Measurements from ENCODE around the gene MMP10. TPM values are rescaled to one million over a fixed set of nuclear protein-coding genes. Genes with fewer than 3 reads are reported as not detected.
A peak's percentile ranks its signal among the peaks of the same experiment; 100 is the strongest.

The MMP10 gene
- total RNA-seq (2013) = not detected
- polyA plus RNA-seq (not detected), polyA minus RNA-seq (not detected in 2 replicates), total RNA-seq (0 to 42.2 (median 0.43) reads per million in 11 experiments)

GRCh38 chr11:102780491-102780918 is at the start of gene MMP10:
Gene MMP10 (minus strand): TSS chr11:102780628. CDS start chr11:102780591, 37 bp downstream.
- no peaks in the 10 kb centered on the region for H3K4me1 Mint-ChIP-seq
- no peak within 1 kb of the TSS for H3K4me2 ChIP-seq (replicated peaks; ENCODE audit: extremely low read depth, low read length, poor library complexity, severe bottlenecking)
- no peak within 1 kb of the TSS for H2AFZ ChIP-seq (ENCODE audit: insufficient read depth, low read depth, low read length, poor library complexity, severe bottlenecking)

GRCh38 chr11:102829316-102830000 is 49.0 kb upstream of the MMP10 start:
- WGBS (ENCODE audit: insufficient coverage) = 70% methylated on average over 4 of the region's 6 CpGs
- Mint-ChIP-seq H3K27ac (no peak overlapping the region), H3K4me1 (peaks cover 3% of the 10 kb centered on the region), H3K36me3 (no peaks in the 10 kb centered on the region), H3K4me3 (no peak overlapping the region), H3K27me3 (ENCODE audit: low read depth in 3 of 3) (peaks cover 29 to 36% (median 30%) of the 10 kb centered on the region in 3 donors), H3K9me3 (peaks cover 0 to 11% (median 0%) of the 10 kb centered on the region in 7 donors)
- no peak for DNase-seq
- no peak overlapping the region for H3K4me3 ChIP-seq (replicated peaks in 1 of 3; ENCODE audit: low read depth in 2 of 3, low read length in 3 of 3)
- no peaks in the 10 kb centered on the region for H3K4me1 ChIP-seq (ENCODE audit: control insufficient read depth in 1 of 2, insufficient read depth in 2 of 2, low read length in 2 of 2)
- intact Hi-C loops (cut with micrococcal nuclease) = no loop called here
- H3K27me3 ChIP-seq (ENCODE audit: control insufficient read depth in 2 of 2, insufficient read depth in 2 of 2, low read length in 2 of 2) = peaks cover 22 to 32% of the 10 kb centered on the region in 2 donors
- H3K27ac ChIP-seq (ENCODE audit: low read depth in 1 of 2, low read length in 2 of 2) = no peak overlapping the region
- H4K20me1 ChIP-seq (ENCODE audit: insufficient read depth, low read length) = no peaks in the 10 kb centered on the region
- H3K79me2 ChIP-seq (ENCODE audit: insufficient read depth, low read length) = no peaks in the 10 kb centered on the region
- no peak for TF ChIP-seq CTCF (IDR thresholded peaks at IDR 0.05)
- H2AFZ ChIP-seq (ENCODE audit: insufficient read depth, low read depth, low read length, poor library complexity, severe bottlenecking) = no peak overlapping the region
- H3K9ac ChIP-seq (ENCODE audit: insufficient read depth, low read length, poor library complexity, severe bottlenecking) = no peak overlapping the region
- no peaks in the 10 kb centered on the region for H3K36me3 ChIP-seq (replicated peaks in 1 of 2; ENCODE audit: control insufficient read depth in 1 of 2, insufficient read depth in 2 of 2, low read length in 2 of 2)
- no peak overlapping the region for H3K4me2 ChIP-seq (replicated peaks; ENCODE audit: extremely low read depth, low read length, poor library complexity, severe bottlenecking)
- H3K9me3 ChIP-seq (replicated peaks in 1 of 2; ENCODE audit: control insufficient read depth in 1 of 2, insufficient read depth in 1 of 2, low read length in 2 of 2) = peaks cover 4 to 7% of the 10 kb centered on the region in 2 donors

More at GRCh38 chr11:102780491-102780918, at the start of gene MMP10:
- DNase-seq = peak in 1 of 3 donors; percentile 23
- no peak within 1 kb of the TSS for H3K9ac ChIP-seq (ENCODE audit: insufficient read depth, low read length, poor library complexity, severe bottlenecking)
- H3K27ac ChIP-seq (ENCODE audit: low read depth in 1 of 2, low read length in 2 of 2) = no peak within 1 kb of the TSS
- no peaks in the 10 kb centered on the region for H3K79me2 ChIP-seq (ENCODE audit: insufficient read depth, low read length)
- Mint-ChIP-seq H3K36me3 (no peaks in the 10 kb centered on the region), H3K4me3 (peak within 1 kb of the TSS in 1 of 2 donors; percentile 37), H3K27me3 (ENCODE audit: low read depth in 3 of 3) (peaks cover 5 to 11% (median 9%) of the 10 kb centered on the region in 3 donors), H3K27ac (no peak within 1 kb of the TSS), H3K9me3 (peaks cover 0 to 1% (median 0%) of the 10 kb centered on the region in 7 donors)
- H3K36me3 ChIP-seq (replicated peaks in 1 of 2; ENCODE audit: control insufficient read depth in 1 of 2, insufficient read depth in 2 of 2, low read length in 2 of 2) = no peaks in the 10 kb centered on the region
- peaks cover 0 to 3% of the 10 kb centered on the region in 2 donors for H3K27me3 ChIP-seq (ENCODE audit: control insufficient read depth in 2 of 2, insufficient read depth in 2 of 2, low read length in 2 of 2)
- intact Hi-C loops (cut with micrococcal nuclease) = no loop called here
- no peaks in the 10 kb centered on the region for H3K9me3 ChIP-seq (replicated peaks in 1 of 2; ENCODE audit: control insufficient read depth in 1 of 2, insufficient read depth in 1 of 2, low read length in 2 of 2)
- peak; percentile 36 for TF ChIP-seq CTCF (IDR thresholded peaks at IDR 0.05)
- H4K20me1 ChIP-seq (ENCODE audit: insufficient read depth, low read length) = no peaks in the 10 kb centered on the region
- H3K4me3 ChIP-seq (replicated peaks in 1 of 3; ENCODE audit: low read depth in 2 of 3, low read length in 3 of 3) = no peak within 1 kb of the TSS
- no peaks in the 10 kb centered on the region for H3K4me1 ChIP-seq (ENCODE audit: control insufficient read depth in 1 of 2, insufficient read depth in 2 of 2, low read length in 2 of 2)
- WGBS (ENCODE audit: insufficient coverage) = no CpG with 5 or more reads among the region's 2 CpGs

All from CD14-positive monocyte (primary cell).